NCI-H146 treated with DMSO at 0.1 percent for 48 hours (cell line): ENCODE data around the gene PPP1R36.
A peak's percentile ranks its signal among the peaks of the same experiment; 100 is the strongest.
"Not testable (repeated sequence)": the region's sequence is repeated elsewhere in the genome, so short reads cannot be mapped to it uniquely, and the experiment has no call there.

Experiments used
- DNase-seq: peaks from one replicate; lab custom pipeline; 2025; ENCODE audit not compliant: unreplicated experiment; lab: John Stamatoyannopoulos, UW

PPP1R36 gene

GRCh38 chr14:64563696-64564095, 13.9 kb downstream of the PPP1R36 start:
- no peak for DNase-seq

GRCh38 chr14:64566651-64567122, 16.9 kb downstream of the PPP1R36 start:
- no peak for DNase-seq

GRCh38 chr14:64569138-64569631, 19.4 kb downstream of the PPP1R36 start:
- no peak for DNase-seq

GRCh38 chr14:64569646-64570045, 19.9 kb downstream of the PPP1R36 start:
- DNase-seq = not testable (repeated sequence)

GRCh38 chr14:64572386-64573104, 22.8 kb downstream of the PPP1R36 start:
- DNase-seq = no peak

GRCh38 chr14:64573109-64573508, 23.3 kb downstream of the PPP1R36 start:
- no peak for DNase-seq

GRCh38 chr14:64574371-64575107, 24.8 kb downstream of the PPP1R36 start:
- DNase-seq = no peak

GRCh38 chr14:64577211-64577610, 27.4 kb downstream of the PPP1R36 start:
- no peak for DNase-seq

GRCh38 chr14:64580467-64580866, 30.7 kb downstream of the PPP1R36 start:
- no peak for DNase-seq

- no peak for DNase-seq
Measured at GRCh38 chr14:64581363-64581762, 31.6 kb downstream of the PPP1R36 start.

- no peak for DNase-seq
Measured at GRCh38 chr14:64581817-64582216, 32.1 kb downstream of the PPP1R36 start.

GRCh38 chr14:64584190-64584589, 34.4 kb downstream of the PPP1R36 start:
- no peak for DNase-seq

GRCh38 chr14:64591809-64592208, 42.0 kb downstream of the PPP1R36 start:
- no peak for DNase-seq

GRCh38 chr14:64594438-64594837, 44.7 kb downstream of the PPP1R36 start:
- DNase-seq = no peak

GRCh38 chr14:64598404-64598803, 48.6 kb downstream of the PPP1R36 start:
- no peak for DNase-seq

- no peak for DNase-seq
Measured at GRCh38 chr14:64601571-64601970, 51.8 kb downstream of the PPP1R36 start.

- no peak for DNase-seq
Measured at GRCh38 chr14:64602826-64603225, 53.1 kb downstream of the PPP1R36 start.

- DNase-seq = no peak
Measured at GRCh38 chr14:64604001-64604400, 54.2 kb downstream of the PPP1R36 start.

- peak; percentile 70 for DNase-seq
Measured at GRCh38 chr14:64604881-64605280, 55.1 kb downstream of the PPP1R36 start.

GRCh38 chr14:64605926-64606685, 56.3 kb downstream of the PPP1R36 start:
- no peak for DNase-seq

- DNase-seq = peak; percentile 7
Measured at GRCh38 chr14:64610049-64610746, 60.4 kb downstream of the PPP1R36 start.
